Measurements from ENCODE around the gene NDUFAF5.
A peak's percentile ranks its signal among the peaks of the same experiment; 100 is the strongest.

Gene NDUFAF5

GRCh38 chr20:13783528-13783927 is 1.3 kb upstream of the NDUFAF5 start:
- no peak overlapping the region for H3K27ac ChIP-seq (ENCODE audit: low read depth, low read length)
- H3K4me1 ChIP-seq (ENCODE audit: insufficient read depth, low read length), result peaks cover 21% of the 10 kb centered on the region
- H3K9ac ChIP-seq (ENCODE audit: low read length), result no peak overlapping the region
- no peaks in the 10 kb centered on the region for H3K27me3 ChIP-seq (ENCODE audit: control insufficient read depth in 1 of 2, insufficient read depth in 2 of 2, low read length in 2 of 2)
- no peaks in the 10 kb centered on the region for H3K9me3 ChIP-seq (ENCODE audit: low read length)
- peaks cover 11% of the 10 kb centered on the region for H3K36me3 ChIP-seq (ENCODE audit: insufficient read depth, low read length)
- no peak overlapping the region for H3K4me3 ChIP-seq (ENCODE audit: low read depth in 1 of 2, low read length in 2 of 2)

- peaks cover 11% of the 10 kb centered on the region for H3K36me3 ChIP-seq (ENCODE audit: insufficient read depth, low read length)
- H3K9ac ChIP-seq (ENCODE audit: low read length), result peak overlapping the region; percentile 88
- H3K4me1 ChIP-seq (ENCODE audit: insufficient read depth, low read length), result peaks cover 21% of the 10 kb centered on the region
- peak overlapping the region; percentile 89 to 98 for H3K4me3 ChIP-seq (ENCODE audit: low read depth in 1 of 2, low read length in 2 of 2)
- H3K9me3 ChIP-seq (ENCODE audit: low read length), result no peaks in the 10 kb centered on the region
- H3K27ac ChIP-seq (ENCODE audit: low read depth, low read length), result peak overlapping the region; percentile 51
- no peaks in the 10 kb centered on the region for H3K27me3 ChIP-seq (ENCODE audit: control insufficient read depth in 1 of 2, insufficient read depth in 2 of 2, low read length in 2 of 2)
Measured at GRCh38 chr20:13784271-13784892, 446 bp upstream of the NDUFAF5 start.

GRCh38 chr20:13786143-13786828 is 1.5 kb downstream of the NDUFAF5 start:
- H3K36me3 ChIP-seq (ENCODE audit: insufficient read depth, low read length), result peaks cover 22% of the 10 kb centered on the region
- H3K4me3 ChIP-seq (ENCODE audit: low read depth in 1 of 2, low read length in 2 of 2), result peak overlapping the region; percentile 4 to 51
- H3K9me3 ChIP-seq (ENCODE audit: low read length), result no peaks in the 10 kb centered on the region
- H3K9ac ChIP-seq (ENCODE audit: low read length), result peak overlapping the region; percentile 60
- H3K4me1 ChIP-seq (ENCODE audit: insufficient read depth, low read length), result peaks cover 22% of the 10 kb centered on the region
- no peaks in the 10 kb centered on the region for H3K27me3 ChIP-seq (ENCODE audit: control insufficient read depth in 1 of 2, insufficient read depth in 2 of 2, low read length in 2 of 2)
- H3K27ac ChIP-seq (ENCODE audit: low read depth, low read length), result no peak overlapping the region

- Histone ChIP-seq H3K9me3 (ENCODE audit: low read length) (no peaks in the 10 kb centered on the region), H3K27me3 (ENCODE audit: control insufficient read depth in 1 of 2, insufficient read depth in 2 of 2, low read length in 2 of 2) (no peaks in the 10 kb centered on the region), H3K27ac (ENCODE audit: low read depth, low read length) (no peak overlapping the region), H3K9ac (ENCODE audit: low read length) (no peak overlapping the region), H3K4me1 (ENCODE audit: insufficient read depth, low read length) (peaks cover 36% of the 10 kb centered on the region), H3K4me3 (ENCODE audit: low read depth in 1 of 2, low read length in 2 of 2) (no peak overlapping the region), H3K36me3 (ENCODE audit: insufficient read depth, low read length) (peaks cover 22% of the 10 kb centered on the region)
Measured at GRCh38 chr20:13788167-13788834, 3.5 kb downstream of the NDUFAF5 start.

- no peak overlapping the region for H3K27ac ChIP-seq (ENCODE audit: low read depth, low read length)
- no peak overlapping the region for H3K4me3 ChIP-seq (ENCODE audit: low read depth in 1 of 2, low read length in 2 of 2)
- no peaks in the 10 kb centered on the region for H3K27me3 ChIP-seq (ENCODE audit: control insufficient read depth in 1 of 2, insufficient read depth in 2 of 2, low read length in 2 of 2)
- peaks cover 44% of the 10 kb centered on the region for H3K36me3 ChIP-seq (ENCODE audit: insufficient read depth, low read length)
- peaks cover 28% of the 10 kb centered on the region for H3K4me1 ChIP-seq (ENCODE audit: insufficient read depth, low read length)
- no peaks in the 10 kb centered on the region for H3K9me3 ChIP-seq (ENCODE audit: low read length)
- no peak overlapping the region for H3K9ac ChIP-seq (ENCODE audit: low read length)
Measured at GRCh38 chr20:13790708-13791107, 5.9 kb downstream of the NDUFAF5 start.

GRCh38 chr20:13791540-13792459 is 7.0 kb downstream of the NDUFAF5 start:
- H3K27ac ChIP-seq (ENCODE audit: low read depth, low read length), result peak overlapping the region; percentile 36
- peaks cover 18% of the 10 kb centered on the region for H3K4me1 ChIP-seq (ENCODE audit: insufficient read depth, low read length)
- no peak overlapping the region for H3K4me3 ChIP-seq (ENCODE audit: low read depth in 1 of 2, low read length in 2 of 2)
- no peaks in the 10 kb centered on the region for H3K9me3 ChIP-seq (ENCODE audit: low read length)
- no peak overlapping the region for H3K9ac ChIP-seq (ENCODE audit: low read length)
- H3K36me3 ChIP-seq (ENCODE audit: insufficient read depth, low read length), result peaks cover 55% of the 10 kb centered on the region
- no peaks in the 10 kb centered on the region for H3K27me3 ChIP-seq (ENCODE audit: control insufficient read depth in 1 of 2, insufficient read depth in 2 of 2, low read length in 2 of 2)

- H3K36me3 ChIP-seq (ENCODE audit: insufficient read depth, low read length), result peaks cover 65% of the 10 kb centered on the region
- no peak overlapping the region for H3K9ac ChIP-seq (ENCODE audit: low read length)
- H3K27ac ChIP-seq (ENCODE audit: low read depth, low read length), result no peak overlapping the region
- no peaks in the 10 kb centered on the region for H3K27me3 ChIP-seq (ENCODE audit: control insufficient read depth in 1 of 2, insufficient read depth in 2 of 2, low read length in 2 of 2)
- no peak overlapping the region for H3K4me3 ChIP-seq (ENCODE audit: low read depth in 1 of 2, low read length in 2 of 2)
- no peaks in the 10 kb centered on the region for H3K9me3 ChIP-seq (ENCODE audit: low read length)
- H3K4me1 ChIP-seq (ENCODE audit: insufficient read depth, low read length), result peaks cover 15% of the 10 kb centered on the region
Measured at GRCh38 chr20:13793001-13793400, 8.2 kb downstream of the NDUFAF5 start.

GRCh38 chr20:13794667-13795066 is 9.8 kb downstream of the NDUFAF5 start:
- no peak overlapping the region for H3K9ac ChIP-seq (ENCODE audit: low read length)
- H3K27me3 ChIP-seq (ENCODE audit: control insufficient read depth in 1 of 2, insufficient read depth in 2 of 2, low read length in 2 of 2), result no peaks in the 10 kb centered on the region
- H3K4me1 ChIP-seq (ENCODE audit: insufficient read depth, low read length), result peaks cover 15% of the 10 kb centered on the region
- H3K9me3 ChIP-seq (ENCODE audit: low read length), result no peaks in the 10 kb centered on the region
- no peak overlapping the region for H3K27ac ChIP-seq (ENCODE audit: low read depth, low read length)
- H3K4me3 ChIP-seq (ENCODE audit: low read depth in 1 of 2, low read length in 2 of 2), result no peak overlapping the region
- H3K36me3 ChIP-seq (ENCODE audit: insufficient read depth, low read length), result peaks cover 75% of the 10 kb centered on the region

- H3K36me3 ChIP-seq (ENCODE audit: insufficient read depth, low read length), result peaks cover 69% of the 10 kb centered on the region
- H3K4me3 ChIP-seq (ENCODE audit: low read depth in 1 of 2, low read length in 2 of 2), result no peak overlapping the region
- no peak overlapping the region for H3K9ac ChIP-seq (ENCODE audit: low read length)
- no peaks in the 10 kb centered on the region for H3K9me3 ChIP-seq (ENCODE audit: low read length)
- no peak overlapping the region for H3K27ac ChIP-seq (ENCODE audit: low read depth, low read length)
- H3K4me1 ChIP-seq (ENCODE audit: insufficient read depth, low read length), result peaks cover 15% of the 10 kb centered on the region
- H3K27me3 ChIP-seq (ENCODE audit: control insufficient read depth in 1 of 2, insufficient read depth in 2 of 2, low read length in 2 of 2), result no peaks in the 10 kb centered on the region
Measured at GRCh38 chr20:13799040-13799439, 14.2 kb downstream of the NDUFAF5 start.

- H3K27ac ChIP-seq (ENCODE audit: low read depth, low read length), result peak overlapping the region; percentile 19
- peaks cover 67% of the 10 kb centered on the region for H3K36me3 ChIP-seq (ENCODE audit: insufficient read depth, low read length)
- no peaks in the 10 kb centered on the region for H3K27me3 ChIP-seq (ENCODE audit: control insufficient read depth in 1 of 2, insufficient read depth in 2 of 2, low read length in 2 of 2)
- no peaks in the 10 kb centered on the region for H3K9me3 ChIP-seq (ENCODE audit: low read length)
- H3K4me3 ChIP-seq (ENCODE audit: low read depth in 1 of 2, low read length in 2 of 2), result no peak overlapping the region
- H3K4me1 ChIP-seq (ENCODE audit: insufficient read depth, low read length), result peaks cover 15% of the 10 kb centered on the region
- no peak overlapping the region for H3K9ac ChIP-seq (ENCODE audit: low read length)
Measured at GRCh38 chr20:13799974-13800373, 15.1 kb downstream of the NDUFAF5 start.

- Histone ChIP-seq H3K4me1 (ENCODE audit: insufficient read depth, low read length) (peaks cover 15% of the 10 kb centered on the region), H3K9me3 (ENCODE audit: low read length) (no peaks in the 10 kb centered on the region), H3K36me3 (ENCODE audit: insufficient read depth, low read length) (peaks cover 60% of the 10 kb centered on the region), H3K9ac (ENCODE audit: low read length) (no peak overlapping the region), H3K27ac (ENCODE audit: low read depth, low read length) (peak overlapping the region; percentile 19), H3K4me3 (ENCODE audit: low read depth in 1 of 2, low read length in 2 of 2) (no peak overlapping the region), H3K27me3 (ENCODE audit: control insufficient read depth in 1 of 2, insufficient read depth in 2 of 2, low read length in 2 of 2) (no peaks in the 10 kb centered on the region)
Measured at GRCh38 chr20:13800728-13801134, 15.9 kb downstream of the NDUFAF5 start.
